NOMO-1 treated with dmso at 0.1 percent for 144 hours (cell line): ENCODE measurements around the gene HTR3D.
"Not testable (repeated sequence)": the region's sequence is repeated elsewhere in the genome, so short reads cannot be mapped to it uniquely, and the experiment has no call there.

ENCODE experiments used
- DNase-seq: peaks from one replicate; lab custom pipeline; 2025; ENCODE audit not compliant: unreplicated experiment; lab: John Stamatoyannopoulos, UW

HTR3D gene

GRCh38 chr3:184015381-184016019, 16.0 kb upstream of the HTR3D start:
- no peak for DNase-seq

GRCh38 chr3:184016169-184016570, 15.4 kb upstream of the HTR3D start:
- DNase-seq, result no peak

- peak; percentile 12 for DNase-seq
Observed at GRCh38 chr3:184016811-184017671, 14.5 kb upstream of the HTR3D start.

DNA sequence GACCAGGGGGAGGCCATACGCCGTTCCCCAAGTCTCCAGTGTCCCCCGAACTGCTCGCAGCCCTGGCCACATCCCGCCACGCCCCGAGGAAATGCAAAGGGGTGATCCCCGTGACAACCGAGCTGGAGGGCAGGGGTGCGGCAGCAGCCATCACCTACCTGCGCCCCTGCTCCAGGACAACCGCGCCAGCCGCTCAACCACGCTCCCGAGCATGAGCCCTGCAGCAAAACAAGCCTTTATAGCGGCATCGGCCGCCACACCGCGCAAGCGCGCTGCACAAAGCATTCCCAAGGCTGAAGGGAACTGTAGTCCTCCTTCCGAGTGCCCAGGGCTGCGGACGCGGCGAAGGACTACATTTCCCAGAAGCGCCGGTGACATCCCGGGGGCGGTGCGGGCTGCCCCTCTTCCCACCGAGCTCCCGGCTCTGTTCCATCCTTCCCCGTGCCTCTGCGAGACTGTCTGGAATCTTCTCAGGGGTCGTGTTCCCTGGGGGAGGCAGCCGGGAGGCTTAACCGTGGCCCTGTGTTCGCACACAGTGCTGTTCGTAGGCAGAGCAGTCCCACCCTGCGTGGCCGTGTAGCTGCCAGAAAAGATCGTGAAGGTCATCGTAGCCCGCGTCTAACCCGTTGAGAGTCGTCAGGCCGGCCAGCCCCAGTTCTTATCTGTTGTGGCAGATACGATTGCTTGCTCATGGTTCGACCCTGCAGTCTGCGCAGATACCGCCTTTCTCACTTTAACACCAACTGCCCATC, 13.7 kb upstream of the HTR3D start, which contains the start of gene ABCC5:
Gene ABCC5 (minus strand): TSS at position 213 of the 752 bp plus-strand sequence. CDS start 3,492 bp downstream, outside the sequence.
- peak; percentile 93 for DNase-seq

GRCh38 chr3:184018424-184018973, 13.0 kb upstream of the HTR3D start:
- DNase-seq, result no peak

DNA sequence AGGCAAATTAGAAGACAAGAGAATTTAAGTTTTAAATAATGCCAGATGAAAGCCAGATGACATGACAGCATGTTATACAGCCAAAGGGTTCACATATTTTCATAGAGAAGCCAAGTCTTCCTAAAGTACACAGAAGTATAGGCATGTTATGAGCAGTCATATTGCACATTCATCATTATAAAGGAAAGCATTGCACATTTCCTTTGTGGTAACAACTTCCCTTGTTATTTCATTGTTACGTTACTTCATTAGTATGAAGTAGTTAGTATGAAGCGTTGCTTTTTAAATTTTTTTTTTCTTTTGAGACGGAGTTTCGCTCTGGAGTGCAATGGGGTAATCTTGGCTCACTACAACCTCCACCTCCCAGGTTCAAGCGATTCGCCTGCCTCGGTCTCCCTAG, 9.2 kb upstream of the HTR3D start:
- DNase-seq, result peak; percentile 58

DNA sequence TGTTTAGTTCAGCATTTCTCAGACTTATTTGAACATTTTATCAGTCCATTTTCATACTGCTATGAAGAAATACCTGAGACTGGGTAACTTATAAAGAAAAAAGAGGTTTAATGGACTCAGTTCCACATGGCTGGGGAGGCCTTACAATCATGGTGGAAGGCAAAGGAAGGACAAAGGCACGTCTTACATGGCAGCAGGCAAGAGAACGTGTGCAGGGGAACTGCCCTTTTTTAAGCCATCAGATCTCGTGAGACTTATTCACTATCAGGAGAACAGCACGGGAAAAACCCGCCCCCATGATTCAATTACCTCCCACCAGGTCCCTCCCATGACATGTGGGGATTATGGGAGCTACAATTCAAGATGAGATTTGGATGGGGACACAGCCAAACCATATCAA, 6.3 kb upstream of the HTR3D start:
- DNase-seq, result not testable (repeated sequence)

DNA sequence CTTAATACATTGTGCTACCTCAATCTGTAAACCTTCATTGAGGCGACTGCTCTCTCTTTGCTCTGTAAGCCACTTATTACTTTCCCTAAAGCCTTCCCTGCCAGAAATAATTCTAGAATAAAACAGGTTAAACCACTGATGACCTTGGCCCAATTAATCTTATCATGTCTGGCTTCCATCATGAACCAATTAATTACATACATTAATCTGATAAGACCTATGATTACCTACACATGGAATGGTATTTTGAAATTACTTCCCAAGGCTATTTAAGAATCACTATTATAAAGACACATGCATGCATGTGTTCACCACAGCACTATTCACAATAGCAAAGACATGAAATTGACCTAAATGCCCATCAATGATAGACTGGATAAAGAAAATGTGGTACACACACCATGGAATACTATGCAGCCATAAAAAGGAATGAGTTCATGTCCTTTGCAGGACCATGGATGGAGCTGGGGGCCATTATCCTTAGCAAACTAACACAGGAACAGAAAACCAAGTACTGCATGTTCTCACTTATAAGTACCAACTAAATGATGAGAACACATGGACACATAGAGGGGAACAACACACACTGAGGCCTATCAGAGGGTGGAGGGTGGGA, 3.2 kb upstream of the HTR3D start:
- DNase-seq, result not testable (repeated sequence)

- no peak for DNase-seq
Observed at GRCh38 chr3:184029443-184029842, 2.1 kb upstream of the HTR3D start.

GRCh38 chr3:184030536-184030935, 1.0 kb upstream of the HTR3D start:
- DNase-seq, result peak; percentile 44

GRCh38 chr3:184037816-184038215, 6.3 kb downstream of the HTR3D start:
- DNase-seq, result no peak

- not testable (repeated sequence) for DNase-seq
Observed at GRCh38 chr3:184038307-184038706, 6.8 kb downstream of the HTR3D start.

DNA sequence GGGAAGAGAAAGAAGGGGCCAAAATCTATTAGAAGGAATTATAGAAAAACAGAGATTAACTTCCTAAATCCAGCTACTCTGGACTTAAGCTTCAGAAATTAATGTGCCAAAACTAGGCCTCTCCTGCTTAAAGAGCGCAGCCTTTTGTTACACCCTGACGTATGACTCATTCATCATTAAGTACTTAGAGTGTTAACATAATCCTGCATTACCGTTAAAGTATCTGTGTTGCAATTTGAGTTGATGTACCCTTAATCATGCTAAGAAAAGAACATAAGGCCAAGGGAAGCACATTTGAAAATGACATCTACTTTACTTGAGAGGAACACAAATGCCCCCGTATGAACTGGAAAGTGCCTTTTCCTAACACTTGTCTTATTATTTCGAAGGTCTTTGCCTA, 7.9 kb downstream of the HTR3D start:
- DNase-seq, result peak; percentile 85

DNA sequence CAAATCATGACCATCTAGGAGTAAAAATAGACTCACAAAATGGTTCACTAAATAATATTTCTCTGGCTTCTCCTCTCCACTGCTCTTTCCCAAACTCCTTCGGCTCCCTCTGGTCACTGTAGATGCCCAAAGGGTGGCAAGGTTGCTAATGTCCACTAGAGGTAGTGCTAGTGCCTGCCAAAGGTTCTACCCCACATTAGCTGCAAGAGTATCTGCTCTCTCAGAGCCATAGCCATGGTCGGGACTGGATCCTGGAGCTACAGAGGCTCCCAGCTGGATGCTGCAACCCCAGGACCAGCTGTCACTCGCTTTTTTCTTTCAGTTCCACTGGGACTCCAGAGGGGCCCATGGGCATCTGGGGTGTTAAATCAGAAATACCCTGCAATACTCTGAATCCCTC, 8.5 kb downstream of the HTR3D start:
- DNase-seq, result no peak

GRCh38 chr3:184042617-184043016, 11.1 kb downstream of the HTR3D start:
- no peak for DNase-seq

- DNase-seq, result no peak
Observed at GRCh38 chr3:184045995-184046394, 14.5 kb downstream of the HTR3D start.

GRCh38 chr3:184050217-184050847, 18.8 kb downstream of the HTR3D start:
- peak; percentile 25 for DNase-seq

- DNase-seq, result no peak
Observed at GRCh38 chr3:184052767-184053166, 21.2 kb downstream of the HTR3D start, which contains the start of gene HTR3C. TSS of gene HTR3C (plus strand) at chr3:184053047. CDS start at chr3:184053081, 34 bp downstream.

GRCh38 chr3:184058029-184058428, 26.5 kb downstream of the HTR3D start:
- DNase-seq, result no peak

GRCh38 chr3:184059424-184059823, 27.9 kb downstream of the HTR3D start:
- no peak for DNase-seq
